GM21529 (cell line): ENCODE measurements around the gene NR3C2.

ENCODE experiments used
- ATAC-seq: cut with Tn5 transposase; IDR thresholded peaks from one replicate; pipeline ENCODE4 v1.9.1; 2021; ENCODE audit not compliant: unreplicated experiment

The NR3C2 gene

GRCh38 chr4:148118179-148118578 lies 324.0 kb downstream of the NR3C2 start:
- ATAC-seq: no peak

GRCh38 chr4:148116969-148117368 lies 325.2 kb downstream of the NR3C2 start:
- ATAC-seq: no peak

- ATAC-seq: no peak
Measured at GRCh38 chr4:148116264-148116663, 325.9 kb downstream of the NR3C2 start.

GRCh38 chr4:148114436-148114835 lies 327.8 kb downstream of the NR3C2 start:
- ATAC-seq: no peak

- ATAC-seq: no peak
Measured at GRCh38 chr4:148112231-148112982, 329.8 kb downstream of the NR3C2 start.

GRCh38 chr4:148110169-148110568 lies 332.0 kb downstream of the NR3C2 start:
- no peak for ATAC-seq

GRCh38 chr4:148109216-148109615 lies 333.0 kb downstream of the NR3C2 start:
- no peak for ATAC-seq

- no peak for ATAC-seq
Measured at GRCh38 chr4:148108766-148109165, 333.4 kb downstream of the NR3C2 start.

- ATAC-seq: no peak
Measured at GRCh38 chr4:148103597-148104355, 338.4 kb downstream of the NR3C2 start.

GRCh38 chr4:148101790-148102189 lies 340.4 kb downstream of the NR3C2 start:
- no peak for ATAC-seq

GRCh38 chr4:148101235-148101634 lies 341.0 kb downstream of the NR3C2 start:
- no peak for ATAC-seq

- ATAC-seq: no peak
Measured at GRCh38 chr4:148097801-148098200, 344.4 kb downstream of the NR3C2 start.

GRCh38 chr4:148095346-148095923 lies 346.8 kb downstream of the NR3C2 start:
- ATAC-seq: no peak

- no peak for ATAC-seq
Measured at GRCh38 chr4:148094149-148094548, 348.1 kb downstream of the NR3C2 start.

GRCh38 chr4:148093065-148093464 lies 349.1 kb downstream of the NR3C2 start:
- ATAC-seq: no peak

GRCh38 chr4:148092316-148093014 lies 349.7 kb downstream of the NR3C2 start:
- no peak for ATAC-seq

- ATAC-seq: no peak
Measured at GRCh38 chr4:148091896-148092295, 350.3 kb downstream of the NR3C2 start.

- ATAC-seq: no peak
Measured at GRCh38 chr4:148090503-148091476, 351.4 kb downstream of the NR3C2 start.

- ATAC-seq: no peak
Measured at GRCh38 chr4:148090029-148090428, 352.2 kb downstream of the NR3C2 start.

GRCh38 chr4:148089624-148090023 lies 352.6 kb downstream of the NR3C2 start:
- ATAC-seq: no peak
